ENCODE results near the gene JMJD8. TPM values are rescaled to one million over a fixed set of nuclear protein-coding genes. Genes with fewer than 3 reads are reported as not detected.

JMJD8 gene
- total RNA-seq, 1 experiment from 2014 or later = 81.3 TPM

DNA sequence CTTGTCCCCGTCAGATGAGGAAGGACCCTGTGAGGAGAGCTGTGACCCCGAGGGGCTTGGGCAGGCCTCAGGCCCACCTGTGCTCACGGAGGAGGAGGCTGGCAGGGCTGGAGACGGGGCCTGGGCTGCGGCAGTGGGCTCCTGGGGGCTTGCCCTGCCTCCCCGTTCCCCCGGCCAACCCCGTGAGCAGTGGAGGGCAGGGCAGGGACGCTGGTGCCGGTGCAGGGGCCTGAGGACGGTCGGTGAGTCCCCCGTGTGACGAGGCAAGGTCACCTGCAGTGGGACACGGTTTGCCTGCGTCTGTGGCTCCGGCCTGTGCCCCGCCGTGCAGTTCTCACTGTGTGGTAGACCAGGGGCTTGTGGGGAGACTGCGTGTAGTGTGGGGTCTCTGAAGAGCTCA is 24.5 kb downstream of the JMJD8 start:
- Histone ChIP-seq H3K4me1 (ENCODE audit: insufficient read depth, low read length) (peaks cover 5% of the 10 kb centered on the region), H3F3A (ENCODE audit: low read length, unreplicated experiment) (no peaks in the 10 kb centered on the region), H3K27me3 (ENCODE audit: low read length) (no peaks in the 10 kb centered on the region), H3K4me2 (ENCODE audit: low read length) (no peak overlapping the region), H3K4me3 (ENCODE audit: low read length) (no peak overlapping the region), H2AFZ (ENCODE audit: low read length) (no peak overlapping the region), H3K9ac (ENCODE audit: low read length) (no peak overlapping the region), H3K79me2 (ENCODE audit: low read length) (no peaks in the 10 kb centered on the region), H3K9me3 (ENCODE audit: low read length) (no peaks in the 10 kb centered on the region), H4K20me1 (ENCODE audit: low read length) (no peaks in the 10 kb centered on the region), H3K9me2 (replicated peaks; ENCODE audit: low read length) (no peaks in the 10 kb centered on the region), H3K27ac (ENCODE audit: low read length) (no peak overlapping the region), H3K36me3 (ENCODE audit: low read depth, low read length) (no peaks in the 10 kb centered on the region)
- POLR2A ChIA-PET (ENCODE audit: unreplicated experiment) = no interaction called here
- CTCF ChIA-PET = no interaction called here
- TF ChIP-seq EZH2phosphoT487 (IDR thresholded peaks at IDR 0.05; ENCODE audit: borderline replicate concordance, low read length) (no peak), EZH2 (IDR thresholded peaks at IDR 0.05; ENCODE audit: low read length, unreplicated experiment) (no peak)
- TF ChIP-seq, protein P1, sequence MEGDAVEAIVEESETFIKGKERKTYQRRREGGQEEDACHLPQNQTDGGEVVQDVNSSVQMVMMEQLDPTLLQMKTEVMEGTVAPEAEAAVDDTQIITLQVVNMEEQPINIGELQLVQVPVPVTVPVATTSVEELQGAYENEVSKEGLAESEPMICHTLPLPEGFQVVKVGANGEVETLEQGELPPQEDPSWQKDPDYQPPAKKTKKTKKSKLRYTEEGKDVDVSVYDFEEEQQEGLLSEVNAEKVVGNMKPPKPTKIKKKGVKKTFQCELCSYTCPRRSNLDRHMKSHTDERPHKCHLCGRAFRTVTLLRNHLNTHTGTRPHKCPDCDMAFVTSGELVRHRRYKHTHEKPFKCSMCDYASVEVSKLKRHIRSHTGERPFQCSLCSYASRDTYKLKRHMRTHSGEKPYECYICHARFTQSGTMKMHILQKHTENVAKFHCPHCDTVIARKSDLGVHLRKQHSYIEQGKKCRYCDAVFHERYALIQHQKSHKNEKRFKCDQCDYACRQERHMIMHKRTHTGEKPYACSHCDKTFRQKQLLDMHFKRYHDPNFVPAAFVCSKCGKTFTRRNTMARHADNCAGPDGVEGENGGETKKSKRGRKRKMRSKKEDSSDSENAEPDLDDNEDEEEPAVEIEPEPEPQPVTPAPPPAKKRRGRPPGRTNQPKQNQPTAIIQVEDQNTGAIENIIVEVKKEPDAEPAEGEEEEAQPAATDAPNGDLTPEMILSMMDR (conservative IDR thresholded peaks at IDR 0.05; ENCODE audit: low read depth, low read length) = no peak
- no peak for DNase-seq
- intact Hi-C loops (cut with micrococcal nuclease) = no loop called here
- no TSS peak for BruUV-seq (replicated peaks)
- ATAC-seq = no peak

DNA sequence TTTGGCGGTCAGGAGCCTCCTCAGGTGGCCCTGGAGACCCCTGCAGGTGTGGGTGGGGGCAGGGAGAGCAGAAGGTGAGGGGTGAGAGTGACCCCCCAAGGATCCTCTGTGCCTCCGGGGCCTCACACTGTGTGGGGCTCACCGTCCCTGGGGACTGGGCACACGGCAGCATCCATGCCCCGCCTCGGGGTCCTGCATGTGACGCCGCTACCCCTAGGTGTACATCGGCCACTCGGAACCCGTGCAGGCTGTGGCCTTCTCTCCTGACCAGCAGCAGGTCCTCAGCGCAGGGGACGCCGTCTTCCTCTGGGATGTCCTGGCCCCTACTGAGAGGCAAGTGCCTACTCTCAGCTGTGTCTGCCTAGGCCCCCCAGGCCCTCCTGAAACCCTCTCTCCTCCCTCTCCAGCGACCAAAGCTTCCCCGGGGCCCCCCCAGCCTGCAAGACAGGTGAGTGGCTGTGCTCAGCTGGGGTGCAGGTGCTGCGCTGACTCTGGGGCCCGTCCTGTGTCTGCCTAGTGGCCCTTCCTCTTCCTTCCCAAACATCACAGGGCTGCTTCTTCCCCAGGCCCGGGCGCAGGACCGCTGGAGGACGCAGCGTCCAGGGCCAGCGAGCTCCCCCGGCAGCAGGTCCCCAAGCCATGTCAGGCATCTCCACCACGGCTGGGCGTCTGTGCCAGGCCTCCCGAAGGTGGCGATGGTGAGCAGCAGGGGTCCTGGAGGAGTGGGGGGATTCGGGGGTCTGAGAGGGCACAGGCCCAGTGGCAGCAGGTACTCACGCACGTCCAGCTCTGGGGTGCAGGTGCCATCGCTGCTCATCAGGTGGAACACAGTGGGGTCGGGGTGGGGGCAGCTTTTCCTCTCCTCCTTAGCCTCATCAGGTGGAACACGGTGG is 25.2 kb downstream of the JMJD8 start:
- no peaks in the 10 kb centered on the region for H3K27me3 ChIP-seq (ENCODE audit: low read length)
- CTCF ChIA-PET = no interaction called here
- H3K9ac ChIP-seq (ENCODE audit: low read length) = no peak overlapping the region
- H3K4me2 ChIP-seq (ENCODE audit: low read length) = no peak overlapping the region
- no peak overlapping the region for H3K27ac ChIP-seq (ENCODE audit: low read length)
- TF ChIP-seq, protein P1 (conservative IDR thresholded peaks at IDR 0.05; ENCODE audit: low read depth, low read length) = peak; percentile 38
- TF ChIP-seq EZH2 (IDR thresholded peaks at IDR 0.05; ENCODE audit: low read length, unreplicated experiment) (no peak), EZH2phosphoT487 (IDR thresholded peaks at IDR 0.05; ENCODE audit: borderline replicate concordance, low read length) (no peak)
- intact Hi-C loops (cut with micrococcal nuclease) = no loop called here
- no peaks in the 10 kb centered on the region for H3K79me2 ChIP-seq (ENCODE audit: low read length)
- no peak for DNase-seq
- POLR2A ChIA-PET (ENCODE audit: unreplicated experiment) = no interaction called here
- H3K9me2 ChIP-seq (replicated peaks; ENCODE audit: low read length) = no peaks in the 10 kb centered on the region
- no peaks in the 10 kb centered on the region for H3K36me3 ChIP-seq (ENCODE audit: low read depth, low read length)
- ATAC-seq = no peak
- H3F3A ChIP-seq (ENCODE audit: low read length, unreplicated experiment) = no peaks in the 10 kb centered on the region
- H4K20me1 ChIP-seq (ENCODE audit: low read length) = no peaks in the 10 kb centered on the region
- no peak overlapping the region for H2AFZ ChIP-seq (ENCODE audit: low read length)
- no peaks in the 10 kb centered on the region for H3K9me3 ChIP-seq (ENCODE audit: low read length)
- H3K4me1 ChIP-seq (ENCODE audit: insufficient read depth, low read length) = peaks cover 5% of the 10 kb centered on the region
- H3K4me3 ChIP-seq (ENCODE audit: low read length) = no peak overlapping the region
- BruUV-seq (replicated peaks) = no TSS peak

DNA sequence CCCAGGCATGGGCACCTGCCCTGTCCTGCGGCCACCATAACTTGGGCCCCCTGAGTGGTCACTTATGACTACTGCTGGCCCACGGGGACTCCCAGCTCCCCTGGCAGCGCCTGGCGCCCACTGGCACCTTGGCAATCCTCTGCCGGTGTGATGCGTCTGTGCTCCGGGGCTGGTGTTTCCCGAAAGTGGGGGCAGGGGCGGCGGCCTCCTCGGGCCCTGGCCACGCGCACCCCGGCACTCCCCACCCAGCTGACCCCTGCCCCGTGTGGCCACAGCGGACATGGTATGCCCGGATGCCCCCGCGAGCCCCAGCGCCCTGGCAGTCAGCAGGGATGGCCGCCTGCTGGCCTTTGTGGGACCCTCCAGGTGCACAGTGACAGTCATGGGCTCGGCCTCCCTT is 26.6 kb downstream of the JMJD8 start:
- POLR2A ChIA-PET (ENCODE audit: unreplicated experiment) = no interaction called here
- no peaks in the 10 kb centered on the region for H3K79me2 ChIP-seq (ENCODE audit: low read length)
- BruUV-seq (replicated peaks) = no TSS peak
- no peaks in the 10 kb centered on the region for H3K9me3 ChIP-seq (ENCODE audit: low read length)
- no peak for DNase-seq
- no peaks in the 10 kb centered on the region for H3K36me3 ChIP-seq (ENCODE audit: low read depth, low read length)
- H3K27ac ChIP-seq (ENCODE audit: low read length) = no peak overlapping the region
- no peak for ATAC-seq
- H3K4me3 ChIP-seq (ENCODE audit: low read length) = no peak overlapping the region
- no peak overlapping the region for H2AFZ ChIP-seq (ENCODE audit: low read length)
- intact Hi-C loops (cut with micrococcal nuclease) = no loop called here
- no peaks in the 10 kb centered on the region for H4K20me1 ChIP-seq (ENCODE audit: low read length)
- TF ChIP-seq, protein P1 (conservative IDR thresholded peaks at IDR 0.05; ENCODE audit: low read depth, low read length) = no peak
- TF ChIP-seq EZH2phosphoT487 (IDR thresholded peaks at IDR 0.05; ENCODE audit: borderline replicate concordance, low read length) = no peak
- TF ChIP-seq EZH2 (IDR thresholded peaks at IDR 0.05; ENCODE audit: low read length, unreplicated experiment) = no peak
- H3F3A ChIP-seq (ENCODE audit: low read length, unreplicated experiment) = no peaks in the 10 kb centered on the region
- H3K27me3 ChIP-seq (ENCODE audit: low read length) = no peaks in the 10 kb centered on the region
- no peak overlapping the region for H3K4me2 ChIP-seq (ENCODE audit: low read length)
- CTCF ChIA-PET = no interaction called here
- H3K9ac ChIP-seq (ENCODE audit: low read length) = no peak overlapping the region
- H3K4me1 ChIP-seq (ENCODE audit: insufficient read depth, low read length) = peaks cover 5% of the 10 kb centered on the region
- no peaks in the 10 kb centered on the region for H3K9me2 ChIP-seq (replicated peaks; ENCODE audit: low read length)

Data from PC-3 (cell line).